Pancreas (tissue), 10 donors: Measurements from ENCODE around the gene OR56A3. TPM values are rescaled to one million over a fixed set of nuclear protein-coding genes. Genes with fewer than 3 reads are reported as not detected.

Experiments used
- ATAC-seq, 4 donors: fragments of 200-7000 bp; cut with Tn5 transposase; one replicate each; pipeline versions ENCODE4 v1.8.0 to v1.9.1; 2020; ENCODE audit warnings: mild to moderate bottlenecking in 4 of 4, moderate library complexity in 4 of 4
- DNase-seq, 6 donors: peaks; one replicate each; pipeline ENCODE4 v3.0.0-alpha.2; 2020
- FAIRE-seq: peaks from 2 replicates; lab custom pipeline; 2012; peaks lifted over from hg19 to GRCh38; lab: Jason Lieb, UNC
- H3K27ac ChIP-seq, 4 donors: fragments of 200-600 bp; sonication (generic); 1 replicate in 3 of 4; 2 replicates in 1 of 4; pipeline versions ENCODE4 v1.5.0 to v1.8.0; 2020
- H3K27me3 ChIP-seq, 4 donors: fragments of 200-600 bp; one replicate each; pipeline ENCODE4 v1.8.0; 2021
- H3K36me3 ChIP-seq, 3 donors: fragments of 200-600 bp; sonication (generic) in 1 of 3; one replicate each; pipeline versions ENCODE4 v1.5.0 to v1.8.0; 2020 to 2021
- H3K4me1 ChIP-seq, 3 donors: fragments of 200-600 bp; one replicate each; pipeline ENCODE4 v1.8.0; 2021
- H3K4me3 ChIP-seq, 4 donors: fragments of 200-600 bp; sonication (generic) in 2 of 4; one replicate each; pipeline versions ENCODE4 v1.5.0 to v1.8.0; 2020 to 2021
- H3K9me3 ChIP-seq, 4 donors: fragments of 200-600 bp; one replicate each; pipeline ENCODE4 v1.8.0; 2021
- CTCF ChIP-seq, 4 donors: fragments of 200-600 bp; sonication (generic) in 3 of 4; IDR thresholded peaks; one replicate each; pipeline versions ENCODE4 v1.5.0 to v1.8.0; 2021; ENCODE audit warnings: antibody characterized with exemption in 4 of 4
- WGBS, 2 donors: extraction: QIAGEN DNeasy Blood & Tissue Kit; methylation state at CpG; one replicate each; pipeline ENCODE4 v1.1.7; 2013; 5-methylcytosine and 5-hydroxymethylcytosine counted together
- intact Hi-C, 3 donors: fragments of 100-400 bp; cut with DNase I; formaldehyde crosslinking; loops; one replicate each; pipeline versions ENCODE4 v1.11.1 to v1.14.2; 2022
- polyA plus RNA-seq, 2 donors: library from polyadenylated mRNA; stranded (reverse); fragments of 200-250 nt; gene quantifications; one replicate each; pipeline ENCODE4 v1.2.3, GENCODE V29; 2013
- total RNA-seq, 6 donors: library from RNA; stranded (reverse); fragmentation: NEBNext Ultra II Directional in 4 of 6; extraction: Animal tissue kit (Norgen Biotek cat#: 25700) in 4 of 6; gene quantifications; one replicate each; pipeline versions ENCODE4 v1.2.1 to v1.2.4, GENCODE V29; 2021 to 2023
- donor health status: healthy with polysubstance abuse.
- donor health status: DM: no; HTN: no; CAD: no; lungs with moderate emphysema.
- donor health status: DM: no; HTN: no; CAD: no.
- donor health status: control.
- donor health status: control.
- donor health status: Bipolar disorder and iron deficiency.
- donor health status: DM: yes; HTN: yes; CAD: no.
- donor health status: DM: no; HTN: no; CAD: no.
- donor health status: DM: no; HTN: no; CAD: no.
- donor health status: DM: yes; HTN: yes; CAD: no.

OR56A3 gene
- total and polyA plus RNA-seq, 8 donors, result not detected

GRCh38 chr11:5967708-5968107 lies 25.7 kb downstream of the OR56A3 start:
- no peak overlapping the region for H3K4me3 ChIP-seq
- FAIRE-seq, result no peak
- no peak for ATAC-seq
- no peaks in the 10 kb centered on the region for H3K4me1 ChIP-seq
- intact Hi-C loops, result no loop called here
- DNase-seq, result no peak
- 40 to 57% methylated on average over 3 of the region's 3 CpGs for WGBS, 2 donors
- no peak overlapping the region for H3K27ac ChIP-seq
- TF ChIP-seq CTCF (IDR thresholded peaks at IDR 0.05), result no peak
- H3K27me3 ChIP-seq, result no peaks in the 10 kb centered on the region
- H3K36me3 ChIP-seq, result no peaks in the 10 kb centered on the region
- H3K9me3 ChIP-seq, result no peaks in the 10 kb centered on the region

DNA sequence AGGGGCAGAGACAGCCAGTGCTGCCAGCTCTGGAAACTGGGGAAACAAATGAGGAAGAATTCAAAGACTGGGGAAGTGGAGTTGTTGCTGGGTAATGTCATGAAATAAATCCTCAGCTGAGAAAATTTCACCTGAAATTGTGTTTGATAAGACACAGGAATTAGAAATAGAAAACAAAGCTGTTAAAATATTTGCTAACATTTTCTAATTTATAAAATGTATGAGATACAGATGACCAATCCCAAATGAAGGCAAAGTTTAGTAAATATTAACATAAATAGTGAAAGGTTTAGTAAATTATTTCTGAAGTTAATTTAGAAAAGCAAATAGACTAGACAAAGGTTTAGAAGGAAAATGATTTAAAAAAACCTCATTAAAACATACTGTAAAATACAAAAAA lies 26.3 kb downstream of the OR56A3 start, which contains the start of gene OR56A5:
Gene OR56A5, minus strand, starts transcription at position 101 of the 400 bp plus-strand sequence. Its CDS starts 0 bp downstream, at position 101.
- Histone ChIP-seq H3K27ac (no peak within 1 kb of the TSS), H3K4me1 (no peaks in the 10 kb centered on the region), H3K36me3 (no peaks in the 10 kb centered on the region), H3K4me3 (no peak within 1 kb of the TSS), H3K27me3 (no peaks in the 10 kb centered on the region), H3K9me3 (no peaks in the 10 kb centered on the region)
- no peak for TF ChIP-seq CTCF (IDR thresholded peaks at IDR 0.05)
- no peak for DNase-seq
- FAIRE-seq, result no peak
- ATAC-seq, result no peak
- intact Hi-C loops, result no loop called here

DNA sequence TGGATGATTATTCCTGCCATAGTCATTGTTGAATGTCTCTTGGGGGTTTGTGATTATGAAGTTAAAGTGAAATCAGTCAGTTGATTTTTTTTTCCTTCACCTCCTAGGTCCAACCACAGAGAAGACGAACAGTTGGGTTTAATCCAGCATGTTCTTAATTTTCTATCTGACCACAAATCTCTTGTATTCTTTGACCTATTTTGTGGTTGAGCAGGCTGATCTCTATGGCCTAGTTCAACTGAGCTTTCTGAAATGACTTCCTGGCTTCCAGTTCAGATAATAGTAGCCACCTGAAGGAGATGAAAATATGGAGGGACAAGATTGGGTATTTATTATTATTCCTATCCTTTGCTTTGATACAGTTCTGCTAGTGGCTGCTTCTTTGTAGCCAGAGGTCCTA lies 31.5 kb downstream of the OR56A3 start:
- Histone ChIP-seq H3K36me3 (no peaks in the 10 kb centered on the region), H3K4me3 (no peak overlapping the region), H3K27ac (no peak overlapping the region), H3K9me3 (no peaks in the 10 kb centered on the region), H3K27me3 (no peaks in the 10 kb centered on the region), H3K4me1 (no peaks in the 10 kb centered on the region)
- intact Hi-C loops, result no loop called here
- FAIRE-seq, result no peak
- no peak for TF ChIP-seq CTCF (IDR thresholded peaks at IDR 0.05)
- no peak for DNase-seq
- 56 to 68% methylated on average over 1 of the region's 1 CpG for WGBS, 2 donors
- no peak for ATAC-seq

DNA sequence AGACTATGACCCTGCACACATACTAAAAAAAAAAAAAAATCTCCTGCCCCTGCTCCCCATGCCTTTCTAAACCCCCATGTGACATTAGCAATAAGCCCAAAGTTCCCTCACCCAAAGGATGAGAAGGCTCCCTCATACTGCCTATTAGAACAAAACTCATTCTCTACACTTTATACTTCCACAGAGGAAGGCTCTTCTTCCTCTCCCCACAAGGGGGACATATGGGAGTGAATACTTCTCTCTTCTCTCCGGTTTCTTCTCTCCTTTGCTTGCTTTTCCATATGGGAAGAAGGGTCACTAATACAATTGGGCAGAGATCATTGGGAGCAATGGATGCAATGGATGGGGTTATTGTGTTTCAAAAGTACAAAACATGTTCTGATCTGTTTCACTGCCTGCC lies 41.4 kb downstream of the OR56A3 start:
- ATAC-seq (no peak), FAIRE-seq (no peak), DNase-seq (no peak)
- no peak for TF ChIP-seq CTCF (IDR thresholded peaks at IDR 0.05)
- Histone ChIP-seq H3K4me1 (no peaks in the 10 kb centered on the region), H3K4me3 (no peak overlapping the region), H3K9me3 (no peaks in the 10 kb centered on the region), H3K27ac (no peak overlapping the region), H3K27me3 (no peaks in the 10 kb centered on the region), H3K36me3 (no peaks in the 10 kb centered on the region)
- intact Hi-C loops, result no loop called here
- WGBS, 2 donors, result 31 to 50% methylated on average over 1 of the region's 1 CpG

DNA sequence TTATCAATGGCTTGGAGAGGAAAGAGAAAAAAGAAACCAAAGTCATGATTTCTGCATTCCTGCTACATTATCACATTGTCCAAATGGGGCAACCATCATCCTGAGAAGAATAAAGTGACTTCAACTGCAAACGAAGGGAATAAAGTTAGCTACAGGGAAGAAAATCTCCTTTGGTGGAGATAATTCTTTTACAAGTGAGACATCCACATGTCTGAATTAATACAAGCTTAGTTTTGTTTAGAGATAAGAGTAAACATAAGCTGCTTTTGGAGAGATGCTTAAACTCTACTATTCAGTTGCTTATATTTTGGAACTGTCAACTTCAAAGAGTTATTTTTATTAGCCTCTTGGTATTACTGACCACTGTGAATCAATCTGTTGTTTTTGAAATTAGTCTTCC lies 44.8 kb downstream of the OR56A3 start, which contains the start of gene OR52L1:
Gene OR52L1, minus strand, starts transcription at position 101 of the 400 bp plus-strand sequence. Its CDS starts 55 bp downstream, at position 46.
- no peak for FAIRE-seq
- no peak for DNase-seq
- no peak for TF ChIP-seq CTCF (IDR thresholded peaks at IDR 0.05)
- WGBS, 2 donors, result 27 to 28% methylated on average over 1 of the region's 1 CpG
- no peak within 1 kb of the TSS for H3K27ac ChIP-seq
- no peaks in the 10 kb centered on the region for H3K4me1 ChIP-seq
- H3K27me3 ChIP-seq, result no peaks in the 10 kb centered on the region
- ATAC-seq, result no peak
- no peaks in the 10 kb centered on the region for H3K9me3 ChIP-seq
- intact Hi-C loops, result no loop called here
- no peaks in the 10 kb centered on the region for H3K36me3 ChIP-seq
- no peak within 1 kb of the TSS for H3K4me3 ChIP-seq
